ENCODE data around the gene TLNRD1.
A peak's percentile ranks its signal among the peaks of the same experiment; 100 is the strongest.

Gene TLNRD1

DNA sequence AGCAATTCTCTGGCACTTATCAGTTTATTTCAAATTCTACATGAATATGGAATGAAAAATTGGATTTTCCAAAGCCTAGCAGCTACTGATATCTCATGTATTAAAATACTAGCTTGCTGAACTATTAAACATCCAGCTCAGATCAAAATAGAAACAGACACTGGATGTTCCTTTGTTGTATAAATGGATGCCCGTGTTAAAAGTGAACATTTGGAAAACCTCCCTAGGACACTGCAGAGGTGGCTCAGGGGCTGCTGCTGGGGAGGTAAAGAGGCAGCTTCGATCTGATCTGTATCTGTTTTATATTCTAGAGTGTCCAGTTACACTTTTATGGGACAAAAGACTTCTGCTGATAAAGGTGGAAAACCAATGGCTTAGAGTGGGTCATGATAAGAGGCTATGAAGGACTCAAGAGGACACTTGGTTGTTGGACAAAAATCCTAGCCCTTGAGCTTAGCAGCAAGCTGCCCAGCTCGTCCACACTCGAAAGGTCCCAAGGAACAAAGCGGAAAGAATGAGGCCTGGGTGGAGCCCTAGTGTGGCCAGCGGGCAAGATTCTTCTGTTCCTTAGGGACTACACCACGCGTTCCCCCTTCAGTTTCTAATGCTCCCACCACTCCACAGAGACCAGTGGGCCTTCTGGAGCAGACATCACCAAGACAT lies 21.1 kb upstream of the TLNRD1 start:
- Histone ChIP-seq H3K27me3 (ENCODE audit: insufficient read depth, low read length) (no peaks in the 10 kb centered on the region), H3K9ac (ENCODE audit: low read depth, low read length) (no peak overlapping the region), H3K4me3 (ENCODE audit: low read length) (no peak overlapping the region), H3K9me3 (ENCODE audit: insufficient read depth, low read depth, low read length) (no peaks in the 10 kb centered on the region), H3K36me3 (ENCODE audit: insufficient read depth, low read depth, low read length) (peaks cover 51% of the 10 kb centered on the region), H3K27ac (ENCODE audit: low read length) (no peak overlapping the region), H3K4me1 (ENCODE audit: insufficient read depth, low read length) (peaks cover 10% of the 10 kb centered on the region)

DNA sequence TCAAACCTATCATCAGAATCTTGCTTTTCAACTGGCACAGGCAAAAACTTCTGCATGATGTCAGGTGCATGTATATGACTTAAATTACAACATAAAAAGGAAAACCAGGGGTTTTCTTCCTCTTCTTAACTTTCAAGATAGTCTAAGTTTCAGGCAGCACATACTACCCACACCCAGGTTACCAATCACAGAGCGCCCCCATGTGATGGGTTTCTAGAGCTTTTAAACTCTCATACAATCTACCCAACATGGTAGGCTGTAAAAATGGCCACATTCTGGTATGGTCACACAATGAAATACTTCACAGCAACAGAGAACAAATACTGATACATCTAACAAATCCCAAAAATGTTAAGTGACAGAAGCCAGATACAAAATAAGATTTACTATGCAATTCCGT lies 18.5 kb upstream of the TLNRD1 start:
- Histone ChIP-seq H3K4me1 (ENCODE audit: insufficient read depth, low read length) (peaks cover 20% of the 10 kb centered on the region), H3K9ac (ENCODE audit: low read depth, low read length) (no peak overlapping the region), H3K27ac (ENCODE audit: low read length) (no peak overlapping the region), H3K4me3 (ENCODE audit: low read length) (no peak overlapping the region), H3K27me3 (ENCODE audit: insufficient read depth, low read length) (no peaks in the 10 kb centered on the region), H3K36me3 (ENCODE audit: insufficient read depth, low read depth, low read length) (peaks cover 41% of the 10 kb centered on the region), H3K9me3 (ENCODE audit: insufficient read depth, low read depth, low read length) (no peaks in the 10 kb centered on the region)

DNA sequence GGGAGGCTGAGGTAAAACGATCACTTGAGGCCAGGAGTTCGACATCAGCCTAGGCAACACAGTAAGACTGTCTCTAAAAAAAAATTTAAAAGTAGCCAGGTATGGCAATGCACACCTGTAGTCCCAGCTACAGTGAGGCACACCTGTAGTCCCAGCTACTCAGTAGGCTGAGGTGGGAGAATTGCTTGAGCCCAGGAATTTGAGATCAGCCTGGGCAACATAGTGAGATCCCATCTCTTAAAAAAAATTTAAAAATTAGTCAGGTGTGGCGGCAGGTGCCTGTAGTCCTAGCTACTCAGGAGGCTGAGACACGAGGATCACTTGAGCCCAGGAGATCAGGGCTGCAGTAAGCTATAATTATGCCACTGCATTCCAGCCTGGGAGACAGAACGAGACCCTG lies 17.9 kb upstream of the TLNRD1 start:
- no peak overlapping the region for H3K4me3 ChIP-seq (ENCODE audit: low read length)
- peaks cover 37% of the 10 kb centered on the region for H3K36me3 ChIP-seq (ENCODE audit: insufficient read depth, low read depth, low read length)
- no peak overlapping the region for H3K9ac ChIP-seq (ENCODE audit: low read depth, low read length)
- H3K4me1 ChIP-seq (ENCODE audit: insufficient read depth, low read length) = peaks cover 20% of the 10 kb centered on the region
- H3K9me3 ChIP-seq (ENCODE audit: insufficient read depth, low read depth, low read length) = no peaks in the 10 kb centered on the region
- no peak overlapping the region for H3K27ac ChIP-seq (ENCODE audit: low read length)
- no peaks in the 10 kb centered on the region for H3K27me3 ChIP-seq (ENCODE audit: insufficient read depth, low read length)

DNA sequence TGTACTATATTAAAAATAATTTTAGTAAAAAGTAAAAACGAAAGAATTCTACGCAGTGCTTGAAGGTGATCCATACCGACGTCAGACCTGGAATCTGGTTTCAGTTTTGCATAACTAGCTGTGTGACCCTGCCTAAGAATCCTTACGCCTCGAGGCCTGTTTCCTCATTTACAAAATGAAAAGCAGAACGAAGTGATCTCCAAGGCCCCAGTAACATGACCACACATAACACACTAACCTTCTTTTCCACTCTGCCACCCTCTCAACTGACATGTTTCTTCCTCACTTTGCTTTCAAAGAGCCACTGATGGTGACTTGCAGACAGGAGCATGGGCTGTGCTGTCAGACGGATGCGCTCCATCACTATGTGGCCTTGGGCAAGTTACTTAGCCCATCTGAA lies 15.9 kb upstream of the TLNRD1 start:
- no peak overlapping the region for H3K9ac ChIP-seq (ENCODE audit: low read depth, low read length)

DNA sequence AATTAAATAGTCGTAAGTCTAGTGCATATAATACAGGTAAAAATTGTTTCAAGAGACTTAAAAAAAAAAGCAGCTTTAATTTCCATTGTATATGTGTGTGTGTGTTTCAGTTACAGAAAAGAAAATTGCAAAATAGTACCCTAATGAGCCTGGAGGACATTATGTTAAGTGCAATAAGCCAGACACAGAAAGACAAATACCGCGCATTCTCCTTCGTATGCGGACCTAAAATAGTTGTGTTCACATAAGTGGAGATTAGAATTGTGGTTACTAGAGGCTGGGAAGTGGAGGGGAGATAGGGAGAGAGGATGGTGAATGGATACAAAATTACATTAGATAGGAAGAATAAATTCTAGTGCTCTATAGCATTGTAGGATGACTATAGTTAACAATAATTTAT lies 14.7 kb upstream of the TLNRD1 start:
- H3K4me3 ChIP-seq (ENCODE audit: low read length) = no peak overlapping the region
- no peak overlapping the region for H3K27ac ChIP-seq (ENCODE audit: low read length)
- H3K9me3 ChIP-seq (ENCODE audit: insufficient read depth, low read depth, low read length) = no peaks in the 10 kb centered on the region
- no peaks in the 10 kb centered on the region for H3K27me3 ChIP-seq (ENCODE audit: insufficient read depth, low read length)
- H3K36me3 ChIP-seq (ENCODE audit: insufficient read depth, low read depth, low read length) = peaks cover 9% of the 10 kb centered on the region; the same call in 1 of the 2 replicates
- H3K9ac ChIP-seq (ENCODE audit: low read depth, low read length) = no peak overlapping the region
- H3K4me1 ChIP-seq (ENCODE audit: insufficient read depth, low read length) = peaks cover 20% of the 10 kb centered on the region

More for the DNA sequence above, 15.9 kb upstream of the TLNRD1 start:
- H3K27ac ChIP-seq (ENCODE audit: low read length) = no peak overlapping the region
- H3K4me1 ChIP-seq (ENCODE audit: insufficient read depth, low read length) = peaks cover 16% of the 10 kb centered on the region
- no peaks in the 10 kb centered on the region for H3K9me3 ChIP-seq (ENCODE audit: insufficient read depth, low read depth, low read length)
- H3K36me3 ChIP-seq (ENCODE audit: insufficient read depth, low read depth, low read length) = peaks cover 17% of the 10 kb centered on the region
- H3K4me3 ChIP-seq (ENCODE audit: low read length) = no peak overlapping the region
- no peaks in the 10 kb centered on the region for H3K27me3 ChIP-seq (ENCODE audit: insufficient read depth, low read length)

DNA sequence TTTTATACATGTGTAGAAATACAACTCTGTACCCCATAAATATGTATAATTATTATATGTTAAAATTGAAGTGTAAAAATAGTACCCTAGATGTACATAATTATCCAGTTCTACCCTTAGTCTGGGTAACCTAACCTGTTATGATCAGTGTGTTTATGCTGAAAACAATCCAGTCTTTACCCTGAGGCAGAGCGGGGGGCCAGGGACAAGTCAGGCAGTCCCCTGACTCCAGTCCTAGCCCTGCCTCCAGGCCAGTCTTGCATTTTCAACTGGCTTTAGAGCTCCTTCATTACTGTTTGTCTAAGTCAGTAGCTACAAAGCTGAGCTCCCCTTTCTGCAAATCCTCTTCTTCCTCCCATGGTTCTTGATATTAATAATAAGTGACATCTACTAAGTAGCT lies 14.2 kb upstream of the TLNRD1 start:
- no peak overlapping the region for H3K27ac ChIP-seq (ENCODE audit: low read length)
- no peak overlapping the region for H3K9ac ChIP-seq (ENCODE audit: low read depth, low read length)
- H3K27me3 ChIP-seq (ENCODE audit: insufficient read depth, low read length) = no peaks in the 10 kb centered on the region
- H3K4me1 ChIP-seq (ENCODE audit: insufficient read depth, low read length) = peaks cover 20% of the 10 kb centered on the region
- H3K4me3 ChIP-seq (ENCODE audit: low read length) = peak overlapping the region; percentile 1; the same call in 1 of the 2 replicates
- peaks cover 9% of the 10 kb centered on the region; the same call in 1 of the 2 replicates for H3K36me3 ChIP-seq (ENCODE audit: insufficient read depth, low read depth, low read length)
- H3K9me3 ChIP-seq (ENCODE audit: insufficient read depth, low read depth, low read length) = no peaks in the 10 kb centered on the region

DNA sequence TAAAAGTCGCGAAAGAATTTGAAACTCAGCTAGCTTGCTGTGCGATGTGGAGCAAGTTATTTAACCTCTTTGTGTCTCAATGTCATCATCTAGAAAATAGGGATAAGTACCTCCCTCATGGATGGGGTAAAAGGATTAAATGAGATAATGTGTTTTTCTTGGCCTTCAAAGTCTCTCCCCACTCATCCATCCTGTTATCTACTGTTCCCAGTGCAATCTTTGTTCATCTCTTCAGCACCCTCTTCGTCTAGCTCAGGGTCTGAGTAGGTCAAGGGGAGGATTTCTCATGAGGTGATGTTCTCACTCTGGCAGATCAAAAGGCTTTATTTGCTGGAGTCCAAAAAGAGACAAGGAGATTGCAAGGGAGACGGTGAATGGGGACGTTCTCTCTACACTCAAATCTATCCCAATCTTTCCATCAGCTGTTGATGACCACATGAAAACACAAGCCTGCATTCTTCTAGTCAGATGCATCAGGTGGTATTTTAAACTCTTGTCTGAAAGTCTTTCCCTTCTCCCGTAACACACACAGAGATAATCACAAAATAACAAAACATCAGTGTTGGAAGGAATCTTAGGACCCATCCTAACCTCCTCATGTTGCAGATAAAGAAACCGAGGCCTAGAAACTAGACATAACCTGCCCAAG lies 12.5 kb upstream of the TLNRD1 start:
- Histone ChIP-seq H3K27ac (ENCODE audit: low read length) (no peak overlapping the region), H3K4me1 (ENCODE audit: insufficient read depth, low read length) (peaks cover 20% of the 10 kb centered on the region), H3K4me3 (ENCODE audit: low read length) (peak overlapping the region; percentile 98), H3K9ac (ENCODE audit: low read depth, low read length) (peak overlapping the region; percentile 86), H3K9me3 (ENCODE audit: insufficient read depth, low read depth, low read length) (no peaks in the 10 kb centered on the region), H3K27me3 (ENCODE audit: insufficient read depth, low read length) (no peaks in the 10 kb centered on the region), H3K36me3 (ENCODE audit: insufficient read depth, low read depth, low read length) (no peaks in the 10 kb centered on the region)

DNA sequence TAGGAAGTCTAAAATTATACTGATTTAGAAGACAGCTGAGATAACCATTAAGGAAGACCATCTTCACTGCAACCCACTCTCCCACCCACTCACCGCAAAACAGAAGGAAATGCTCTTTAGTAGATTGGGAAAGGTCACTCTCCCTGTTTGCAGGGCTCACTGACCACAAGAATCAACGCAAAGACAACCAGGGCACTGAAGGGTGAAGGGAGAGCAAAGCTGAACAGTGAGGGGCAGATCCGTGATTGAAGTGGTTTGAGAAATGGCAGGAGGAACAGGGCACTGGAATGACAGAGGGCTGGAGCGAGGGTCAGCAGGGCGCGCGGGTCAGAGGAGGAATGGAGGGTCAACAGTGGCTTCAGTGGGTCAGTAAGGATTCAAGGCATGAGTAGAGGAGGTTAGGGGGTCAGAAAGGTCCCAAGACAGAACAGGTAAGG lies 11.6 kb upstream of the TLNRD1 start:
- Histone ChIP-seq H3K4me1 (ENCODE audit: insufficient read depth, low read length) (peaks cover 20% of the 10 kb centered on the region), H3K4me3 (ENCODE audit: low read length) (peak overlapping the region; percentile 98), H3K27ac (ENCODE audit: low read length) (peak overlapping the region; percentile 81), H3K9ac (ENCODE audit: low read depth, low read length) (peak overlapping the region; percentile 86), H3K36me3 (ENCODE audit: insufficient read depth, low read depth, low read length) (no peaks in the 10 kb centered on the region), H3K27me3 (ENCODE audit: insufficient read depth, low read length) (no peaks in the 10 kb centered on the region), H3K9me3 (ENCODE audit: insufficient read depth, low read depth, low read length) (no peaks in the 10 kb centered on the region)

DNA sequence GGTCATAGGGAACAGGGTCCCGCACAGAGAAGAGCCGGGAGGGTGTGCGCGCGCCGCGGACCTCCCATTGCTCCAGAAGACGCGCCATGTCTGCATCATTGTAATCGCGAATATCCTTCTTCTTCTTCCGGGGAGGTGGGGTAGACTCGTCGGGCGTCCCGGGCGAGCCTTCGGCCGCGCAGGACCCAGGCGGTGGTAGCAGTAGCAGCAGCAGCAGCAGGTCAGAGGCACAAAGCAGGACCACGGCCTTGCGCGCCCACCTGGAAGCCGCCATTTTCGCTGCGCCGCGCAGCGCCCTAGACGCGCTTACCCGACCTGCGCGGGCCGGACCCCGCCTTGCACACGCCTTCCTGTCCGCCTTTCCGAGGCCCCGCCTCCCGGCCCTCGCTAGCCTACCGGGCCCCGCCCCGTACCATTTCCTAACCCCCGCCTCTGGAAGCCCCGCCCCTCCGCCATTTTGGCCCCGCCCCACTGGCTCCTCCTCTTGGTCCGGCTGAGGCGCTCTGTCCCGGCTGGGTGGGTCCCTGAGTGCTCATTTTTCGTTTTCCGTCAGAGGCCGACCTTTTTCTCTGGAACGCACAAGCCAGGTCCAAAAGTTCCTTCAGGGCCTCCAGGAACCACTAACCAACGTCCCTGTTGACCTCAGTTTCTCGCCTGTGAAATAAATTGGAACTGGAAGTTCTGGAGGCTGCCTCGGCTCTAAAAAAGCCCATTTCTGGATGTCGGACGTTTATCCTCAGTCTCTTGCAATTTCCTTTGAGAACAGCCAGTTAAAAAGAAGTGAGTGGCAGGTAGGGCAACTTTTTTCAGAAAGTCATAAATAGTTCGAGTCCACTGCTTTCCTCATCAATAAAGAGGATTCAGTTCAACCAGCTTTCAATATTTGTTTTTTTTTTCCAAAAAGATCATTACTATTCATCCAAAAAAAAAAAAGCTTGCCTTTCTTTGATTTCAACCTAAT lies 10.9 kb upstream of the TLNRD1 start, which contains the start of gene MESD:
TSS of gene MESD (minus strand) at position 302 of the 961 bp plus-strand sequence. CDS start at position 274, 28 bp downstream.
- Histone ChIP-seq H3K27me3 (ENCODE audit: insufficient read depth, low read length) (no peaks in the 10 kb centered on the region), H3K9me3 (ENCODE audit: insufficient read depth, low read depth, low read length) (no peaks in the 10 kb centered on the region), H3K9ac (ENCODE audit: low read depth, low read length) (peak within 1 kb of the TSS; percentile 86), H3K4me3 (ENCODE audit: low read length) (peak within 1 kb of the TSS; percentile 98), H3K27ac (ENCODE audit: low read length) (peak within 1 kb of the TSS; percentile 81), H3K36me3 (ENCODE audit: insufficient read depth, low read depth, low read length) (no peaks in the 10 kb centered on the region), H3K4me1 (ENCODE audit: insufficient read depth, low read length) (peaks cover 20% of the 10 kb centered on the region)

DNA sequence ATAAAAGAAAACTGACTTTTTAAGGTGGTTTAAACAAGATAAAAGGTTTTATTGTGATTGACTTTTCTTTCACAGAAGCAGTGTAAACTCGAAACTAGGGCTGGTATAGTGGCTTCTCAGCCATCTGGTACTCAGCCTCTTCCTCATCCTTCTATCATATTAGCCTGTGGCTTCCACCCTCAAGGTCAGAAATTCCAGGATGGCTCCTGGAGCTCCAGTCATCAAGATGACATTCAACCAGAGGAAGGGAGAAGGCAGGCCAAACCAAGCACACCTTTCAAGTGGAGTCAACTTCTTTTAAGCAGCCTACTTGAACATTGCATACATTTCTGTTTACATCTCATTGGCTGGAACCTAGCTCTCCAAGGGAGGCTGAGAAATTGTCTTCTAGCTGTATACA lies 9.8 kb upstream of the TLNRD1 start:
- Histone ChIP-seq H3K9ac (ENCODE audit: low read depth, low read length) (no peak overlapping the region), H3K4me3 (ENCODE audit: low read length) (no peak overlapping the region), H3K27ac (ENCODE audit: low read length) (no peak overlapping the region), H3K9me3 (ENCODE audit: insufficient read depth, low read depth, low read length) (no peaks in the 10 kb centered on the region), H3K4me1 (ENCODE audit: insufficient read depth, low read length) (peaks cover 16% of the 10 kb centered on the region), H3K27me3 (ENCODE audit: insufficient read depth, low read length) (no peaks in the 10 kb centered on the region), H3K36me3 (ENCODE audit: insufficient read depth, low read depth, low read length) (no peaks in the 10 kb centered on the region)

DNA sequence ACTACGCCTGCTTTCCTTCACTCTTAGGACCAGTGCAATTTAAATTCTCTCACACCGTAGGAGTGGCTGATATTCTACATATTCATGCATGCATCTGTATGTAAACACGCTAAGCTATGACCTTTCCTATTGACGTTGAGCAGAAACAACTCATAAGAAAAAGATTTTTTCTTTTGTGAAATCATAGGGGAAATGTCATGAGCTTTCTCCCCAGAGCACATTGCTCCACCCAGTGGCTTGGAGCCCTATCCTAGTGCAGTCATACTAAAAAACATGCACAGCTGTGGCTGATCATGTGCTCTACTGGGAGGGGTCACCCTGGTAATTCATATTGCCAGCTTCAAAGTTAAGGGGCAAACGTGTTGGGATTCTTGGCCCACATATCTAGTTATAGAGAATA lies 9.3 kb upstream of the TLNRD1 start:
- Histone ChIP-seq H3K27ac (ENCODE audit: low read length) (no peak overlapping the region), H3K36me3 (ENCODE audit: insufficient read depth, low read depth, low read length) (no peaks in the 10 kb centered on the region), H3K27me3 (ENCODE audit: insufficient read depth, low read length) (no peaks in the 10 kb centered on the region), H3K4me3 (ENCODE audit: low read length) (no peak overlapping the region), H3K4me1 (ENCODE audit: insufficient read depth, low read length) (peaks cover 16% of the 10 kb centered on the region), H3K9ac (ENCODE audit: low read depth, low read length) (no peak overlapping the region), H3K9me3 (ENCODE audit: insufficient read depth, low read depth, low read length) (no peaks in the 10 kb centered on the region)

All from iPS-20b (cell line).